Measurements from ENCODE around the gene DBN1.

DBN1 gene

GRCh38 chr5:177439518-177440053 lies 33.8 kb downstream of the DBN1 start:
- Histone ChIP-seq H3K4me2 (no peak overlapping the region), H3K9me3 (replicated peaks in 1 of 11) (no peaks in the 10 kb centered on the region), H4K20me1 (peaks cover 0 to 99% (median 65%) of the 10 kb centered on the region in 11 experiments; a peak in 19 of 22 replicates), H3K27me3 (no peaks in the 10 kb centered on the region), H3K4me3 (no peak overlapping the region), H3K36me3 (peaks cover 85 to 96% (median 93%) of the 10 kb centered on the region in 11 experiments), H3K9ac (peak overlapping the region in 1 of 11 experiments; percentile 23; a peak in 1 of 22 replicates), H3K27ac (no peak overlapping the region), H3K4me1 (peaks cover 8 to 45% (median 37%) of the 10 kb centered on the region in 10 experiments)
- TF ChIP-seq Cebpa-rat (IDR thresholded peaks at IDR 0.05): no peak

- no peak overlapping the region; a peak in 1 of 22 replicates for H3K27ac ChIP-seq
- peaks cover 96 to 100% (median 100%) of the 10 kb centered on the region in 11 experiments for H3K36me3 ChIP-seq
- TF ChIP-seq Cebpa-rat (IDR thresholded peaks at IDR 0.05): no peak
- no peak overlapping the region for H3K4me3 ChIP-seq
- peaks cover 0 to 99% (median 62%) of the 10 kb centered on the region in 11 experiments; a peak in 18 of 22 replicates for H4K20me1 ChIP-seq
- H3K27me3 ChIP-seq: no peaks in the 10 kb centered on the region
- no peaks in the 10 kb centered on the region for H3K9me3 ChIP-seq (replicated peaks in 1 of 11)
- no peak overlapping the region for H3K4me2 ChIP-seq
- peaks cover 12 to 45% (median 37%) of the 10 kb centered on the region in 10 experiments for H3K4me1 ChIP-seq
- H3K9ac ChIP-seq: no peak overlapping the region; a peak in 1 of 22 replicates
These were observed 35.0 kb downstream of the DBN1 start for GRCh38 chr5:177438468-177438867.

GRCh38 chr5:177437623-177438022 lies 35.8 kb downstream of the DBN1 start:
- no peak overlapping the region for H3K27ac ChIP-seq
- peaks cover 0 to 99% (median 55%) of the 10 kb centered on the region in 11 experiments; a peak in 18 of 22 replicates for H4K20me1 ChIP-seq
- no peaks in the 10 kb centered on the region for H3K9me3 ChIP-seq (replicated peaks in 1 of 11)
- no peak overlapping the region for H3K9ac ChIP-seq
- H3K27me3 ChIP-seq: no peaks in the 10 kb centered on the region
- H3K4me1 ChIP-seq: peaks cover 21 to 46% (median 39%) of the 10 kb centered on the region in 10 experiments
- no peak overlapping the region for H3K4me3 ChIP-seq
- H3K4me2 ChIP-seq: no peak overlapping the region
- H3K36me3 ChIP-seq: peaks cover 96 to 100% (median 100%) of the 10 kb centered on the region in 11 experiments
- no peak for TF ChIP-seq Cebpa-rat (IDR thresholded peaks at IDR 0.05)

GRCh38 chr5:177435847-177436536 lies 37.4 kb downstream of the DBN1 start:
- Histone ChIP-seq H3K27me3 (no peaks in the 10 kb centered on the region), H3K4me1 (peaks cover 37 to 62% (median 52%) of the 10 kb centered on the region in 10 experiments), H4K20me1 (peaks cover 0 to 88% (median 44%) of the 10 kb centered on the region in 11 experiments; a peak in 17 of 22 replicates), H3K9ac (peak overlapping the region in 3 of 11 experiments; percentile 28 to 99 (median 29); a peak in 2 of 22 replicates), H3K27ac (peak overlapping the region in 1 of 11 experiments; percentile 4; a peak in 1 of 22 replicates), H3K36me3 (peaks cover 84 to 100% (median 90%) of the 10 kb centered on the region in 11 experiments), H3K9me3 (replicated peaks in 1 of 11) (no peaks in the 10 kb centered on the region), H3K4me2 (no peak overlapping the region), H3K4me3 (no peak overlapping the region)
- no peak for TF ChIP-seq Cebpa-rat (IDR thresholded peaks at IDR 0.05)

- Histone ChIP-seq H3K4me3 (no peak overlapping the region), H3K9ac (peak overlapping the region in 3 of 11 experiments; percentile 24 to 99 (median 99); a peak in 9 of 22 replicates), H3K27ac (peak overlapping the region in 3 of 11 experiments; percentile 4 to 99 (median 99); a peak in 2 of 22 replicates), H4K20me1 (peaks cover 0 to 80% (median 35%) of the 10 kb centered on the region in 11 experiments; a peak in 17 of 22 replicates), H3K36me3 (peaks cover 76 to 100% (median 89%) of the 10 kb centered on the region in 11 experiments), H3K4me2 (peak overlapping the region in 2 of 11 experiments; percentile 98 to 99; a peak in 2 of 22 replicates), H3K27me3 (no peaks in the 10 kb centered on the region), H3K9me3 (replicated peaks in 1 of 11) (no peaks in the 10 kb centered on the region), H3K4me1 (peaks cover 46 to 69% (median 52%) of the 10 kb centered on the region in 10 experiments)
- TF ChIP-seq Cebpa-rat (IDR thresholded peaks at IDR 0.05): no peak
These were observed 38.3 kb downstream of the DBN1 start for GRCh38 chr5:177434942-177435738.

GRCh38 chr5:177434437-177434836 lies 39.0 kb downstream of the DBN1 start:
- Histone ChIP-seq H3K36me3 (peaks cover 70 to 97% (median 83%) of the 10 kb centered on the region in 11 experiments), H3K27me3 (no peaks in the 10 kb centered on the region), H3K9ac (peak overlapping the region; percentile 34 to 99 (median 58); a peak in 18 of 22 replicates), H3K27ac (peak overlapping the region in 10 of 11 experiments; percentile 53 to 99 (median 64); a peak in 20 of 22 replicates), H3K4me2 (peak overlapping the region; percentile 69 to 99 (median 97)), H4K20me1 (peaks cover 0 to 73% (median 28%) of the 10 kb centered on the region in 11 experiments; a peak in 17 of 22 replicates), H3K9me3 (replicated peaks in 1 of 11) (no peaks in the 10 kb centered on the region), H3K4me1 (peaks cover 52 to 69% (median 55%) of the 10 kb centered on the region in 10 experiments), H3K4me3 (no peak overlapping the region)
- no peak for TF ChIP-seq Cebpa-rat (IDR thresholded peaks at IDR 0.05)

GRCh38 chr5:177433658-177434217 lies 39.7 kb downstream of the DBN1 start:
- peak overlapping the region; percentile 34 to 99 (median 87); a peak in 18 of 22 replicates for H3K9ac ChIP-seq
- peaks cover 65 to 90% (median 77%) of the 10 kb centered on the region in 11 experiments for H3K36me3 ChIP-seq
- peaks cover 0 to 67% (median 26%) of the 10 kb centered on the region in 11 experiments; a peak in 16 of 22 replicates for H4K20me1 ChIP-seq
- no peaks in the 10 kb centered on the region for H3K9me3 ChIP-seq (replicated peaks in 1 of 11)
- H3K4me2 ChIP-seq: peak overlapping the region; percentile 95 to 99 (median 98)
- peak overlapping the region in 10 of 11 experiments; percentile 59 to 99 (median 99); a peak in 20 of 22 replicates for H3K27ac ChIP-seq
- peaks cover 57 to 73% (median 62%) of the 10 kb centered on the region in 10 experiments for H3K4me1 ChIP-seq
- H3K27me3 ChIP-seq: no peaks in the 10 kb centered on the region
- no peak for TF ChIP-seq Cebpa-rat (IDR thresholded peaks at IDR 0.05)
- H3K4me3 ChIP-seq: no peak overlapping the region; a peak in 1 of 20 replicates
